K562 (cell line): ENCODE measurements around the gene ZNF618. TPM values are rescaled to one million over a fixed set of nuclear protein-coding genes. Genes with fewer than 3 reads are reported as not detected.

ENCODE experiments used
- ATAC-seq: fragments of 200-7000 bp; cut with Tn5 transposase; 3 replicates; pipeline ENCODE4 v1.9.1; 2020; ENCODE audit warnings: moderate library complexity
- BruUV-seq: library from RNA; stranded (reverse); fragments of 400-500 nt; replicated peaks from 2 replicates; lab custom pipeline; 2021; lab: Mats Ljungman, UMichigan
- CTCF ChIA-PET: fragments of 300-600 bp; formaldehyde crosslinking; extraction: SDS; loops from one replicate; lab custom pipeline; 2021; ENCODE audit warnings: low intra/inter-chr PET ratio; lab: Yijun Ruan, JAX
- POLR2A ChIA-PET: fragments of 300-600, 350-650 bp; sonication (Branson Sonifier 250); formaldehyde crosslinking; extraction: SDS; loops from one replicate; lab custom pipeline; 2021; ENCODE audit warnings: antibody characterized with exemption, inconsistent platforms; lab: Yijun Ruan, JAX
- DNase-seq, 4 experiments: peaks; one replicate each; pipeline versions ENCODE4 v3.0.0 to v3.0.0-alpha.2; 2011 to 2018; ENCODE audit warnings: low spot score in 3 of 4, mixed read lengths in 3 of 4; ENCODE audit errors: extremely low read depth in 1 of 4
- FAIRE-seq: peaks from 2 replicates; lab custom pipeline; 2011; peaks lifted over from hg19 to GRCh38; lab: Jason Lieb, UNC
- H2AFZ ChIP-seq: 2 replicates; pipeline ENCODE4 v1.6.0; 2011; ENCODE audit warnings: low read depth, low read length, control low read depth, inconsistent platforms
- H3K27ac ChIP-seq: fragments of 200-600 bp; 3 replicates; pipeline ENCODE4 v1.8.0; 2011; ENCODE audit warnings: low read depth, mild to moderate bottlenecking, control low read depth, inconsistent platforms, low read length, moderate library complexity, mixed read lengths; ENCODE audit errors: extremely low read depth
- H3K27me3 ChIP-seq, 2 experiments: fragments of 300-600 bp in 1 of 2; 2 replicates in 1 of 2; 3 replicates in 1 of 2; pipeline versions ENCODE4 v1.6.0 to v1.8.0; 2011; ENCODE audit warnings: inconsistent platforms in 2 of 2, low read length in 2 of 2, mild to moderate bottlenecking in 1 of 2, mixed read lengths in 1 of 2, moderate library complexity in 1 of 2; ENCODE audit not compliant: control insufficient read depth in 2 of 2, insufficient read depth in 2 of 2
- H3K36me3 ChIP-seq: fragments of 300-600 bp; 3 replicates; pipeline ENCODE4 v1.8.0; 2011; ENCODE audit warnings: mild to moderate bottlenecking, low read length, inconsistent platforms; ENCODE audit not compliant: control insufficient read depth, insufficient read depth
- H3K4me1 ChIP-seq, 2 experiments: fragments of 200-600 bp in 1 of 2; replicated peaks in 1 of 2; 2 replicates in 1 of 2; 3 replicates in 1 of 2; pipeline versions ENCODE4 v1.5.1 to v1.8.0; 2011; ENCODE audit warnings: inconsistent platforms in 2 of 2, low read length in 2 of 2, mild to moderate bottlenecking in 1 of 2, mixed read lengths in 1 of 2, moderate library complexity in 1 of 2; ENCODE audit not compliant: control insufficient read depth in 2 of 2, insufficient read depth in 2 of 2
- H3K4me2 ChIP-seq: 2 replicates; pipeline ENCODE4 v1.6.1; 2011; ENCODE audit warnings: low read length, control low read depth, inconsistent platforms, mixed read lengths; ENCODE audit not compliant: insufficient read depth
- H3K4me3 ChIP-seq: fragments of 200-600 bp; sonication (generic), shearing (Covaris generic); 2 replicates; pipeline ENCODE4 v1.5.1; 2016; ENCODE audit warnings: control low read depth, inconsistent platforms
- H3K79me2 ChIP-seq: fragments of 200-600 bp; 3 replicates; pipeline ENCODE4 v1.8.0; 2011; ENCODE audit warnings: low read length, inconsistent platforms; ENCODE audit not compliant: control insufficient read depth, insufficient read depth
- H3K9ac ChIP-seq, 2 experiments: 2 replicates each; pipeline versions ENCODE4 v1.6.0 to v1.6.1; 2011; ENCODE audit warnings: low read depth in 2 of 2, low read length in 2 of 2, control low read depth in 1 of 2, inconsistent platforms in 1 of 2, mild to moderate bottlenecking in 1 of 2, mixed read lengths in 1 of 2; ENCODE audit not compliant: insufficient read depth in 1 of 2
- H3K9me1 ChIP-seq: one replicate; pipeline ENCODE4 v1.6.0; 2011; ENCODE audit warnings: inconsistent platforms, mild to moderate bottlenecking, low read length, moderate library complexity; ENCODE audit not compliant: control insufficient read depth, insufficient read depth
- H3K9me3 ChIP-seq: replicated peaks from 2 replicates; pipeline ENCODE4 v1.5.1; 2011; ENCODE audit warnings: low read depth, low read length, inconsistent platforms; ENCODE audit not compliant: control insufficient read depth, insufficient read depth
- H4K20me1 ChIP-seq: replicated peaks from 2 replicates; pipeline ENCODE4 v1.6.1; 2011; ENCODE audit warnings: low read length, inconsistent platforms, mixed read lengths; ENCODE audit not compliant: control insufficient read depth, insufficient read depth
- CREB1 ChIP-seq, 2 experiments: sonication (generic) in 1 of 2; formaldehyde crosslinking in 1 of 2; IDR thresholded peaks; 2 replicates each; pipeline versions ENCODE4 v1.6.1 to v1.8.0; 2012 to 2022; ENCODE audit warnings: inconsistent platforms in 1 of 2, mild to moderate bottlenecking in 1 of 2, missing genetic modification reagents in 1 of 2, moderate library complexity in 1 of 2
- HMG20A ChIP-seq: fragments of 450-650 bp; formaldehyde crosslinking; conservative IDR thresholded peaks from 2 replicates; pipeline ENCODE4 v1.4.0; 2020; ENCODE audit warnings: mild to moderate bottlenecking, mixed read lengths
- JUNB ChIP-seq: fragments of 450-650 bp; formaldehyde crosslinking; conservative IDR thresholded peaks from 2 replicates; pipeline ENCODE4 v1.4.0; 2020; ENCODE audit warnings: mild to moderate bottlenecking
- MTA3 ChIP-seq: fragments of 450-650 bp; formaldehyde crosslinking; IDR thresholded peaks from 2 replicates; pipeline ENCODE4 v1.6.1; 2017; ENCODE audit warnings: mild to moderate bottlenecking, borderline replicate concordance
- MXI1 ChIP-seq: IDR thresholded peaks from 2 replicates; pipeline ENCODE4 v1.6.1; 2011; ENCODE audit warnings: low read depth, mild to moderate bottlenecking, improper control_type of control experiment, low read length
- NR0B1 ChIP-seq: fragments of 450-650 bp; IDR thresholded peaks from one replicate; pipeline ENCODE4 v1.6.1; 2018; ENCODE audit warnings: mild to moderate bottlenecking, moderate library complexity; ENCODE audit not compliant: partially characterized antibody
- RBM14 ChIP-seq: fragments of 200-400 bp; formaldehyde crosslinking; IDR thresholded peaks from 2 replicates; pipeline ENCODE4 v1.6.1; 2018; ENCODE audit warnings: low read depth, mild to moderate bottlenecking, low read length, moderate library complexity, borderline replicate concordance; ENCODE audit not compliant: insufficient read depth
- SPI1 ChIP-seq: IDR thresholded peaks from 2 replicates; pipeline ENCODE4 v1.6.1; 2011; ENCODE audit warnings: low read depth, low read length, control low read depth, borderline replicate concordance
- TCF3 ChIP-seq: sonication (generic); formaldehyde crosslinking; IDR thresholded peaks from 2 replicates; pipeline ENCODE4 v1.4.0; 2020; ENCODE audit warnings: mild to moderate bottlenecking, missing genetic modification reagents
- TCFL5 ChIP-seq: fragments of 250-450 bp; sonication (Bioruptor Pico); conservative IDR thresholded peaks from 2 replicates; pipeline ENCODE4 v1.6.1; 2021; ENCODE audit warnings: mild to moderate bottlenecking, moderate library complexity, matching md5 sums
- ZEB2 ChIP-seq: fragments of 450-650 bp; IDR thresholded peaks from 2 replicates; pipeline ENCODE4 v1.6.1; 2016
- ZNF518B ChIP-seq: fragments of 250-450 bp; sonication (Bioruptor Pico); IDR thresholded peaks from 2 replicates; pipeline ENCODE4 v1.5.0; 2021; ENCODE audit warnings: mild to moderate bottlenecking, moderate library complexity
- WGBS: fragments of 100-300 bp; shearing (Covaris generic); methylation state at CpG from one replicate; pipeline ENCODE4 v1.1.6; 2016; ENCODE audit warnings: low coverage, mixed read lengths; ENCODE audit not compliant: insufficient coverage; ENCODE audit errors: missing lambda C conversion rate; 5-methylcytosine and 5-hydroxymethylcytosine counted together
- in situ Hi-C: fragments of 300-500 bp; cut with MboI; formaldehyde crosslinking; loops from 4 replicates; pipeline ENCODE4 v1.15.0; 2018; ENCODE audit warnings: inconsistent platforms, mixed read lengths
- intact Hi-C: fragments of 100-400 bp; cut with micrococcal nuclease; formaldehyde crosslinking; loops from 2 replicates; pipeline ENCODE4 v1.14.2; 2022
- polyA plus RNA-seq, 8 experiments: library from polyadenylated mRNA; depleted of rRNA in 4 of 8; stranded (reverse) in 5 of 8; unstranded in 3 of 8; fragments of >200 nt; fragmentation: Nextera tagmentation in 2 of 8; fragmentation: Illumina TruSeq in 1 of 8; extraction: Ambion mirVana in 2 of 8; extraction: Trizol in 1 of 8; gene quantifications; 2 replicates each; pipeline versions ENCODE4 v1.2.1 to v1.2.3, GENCODE V29; 2011 to 2014; ENCODE audit warnings: inconsistent platforms in 1 of 8, missing spikeins in 1 of 8
- total RNA-seq, 7 experiments: library from RNA; depleted of rRNA in 6 of 7; stranded (reverse); fragments of >200 nt in 6 of 7; fragmentation: Illumina TruSeq in 2 of 7; extraction: Trizol in 2 of 7; gene quantifications; 2 replicates each; pipeline versions ENCODE4 v1.2.1 to v1.2.3, GENCODE V29; 2011 to 2021; ENCODE audit warnings: low replicate concordance in 1 of 7
- TF ChIP-seq, protein P1 (sequence below): fragments of 450-650 bp; formaldehyde crosslinking; IDR thresholded peaks from 2 replicates; pipeline ENCODE4 v1.4.0; 2022; ENCODE audit warnings: missing genetic modification characterization

ZNF618 gene
- total and polyA plus RNA-seq, 9 of the 15 experiments (the other 6 are each of a cell fraction or from before 2014, with no cell fraction given), result 0.08 to 13.7 (median 3.4) TPM

GRCh38 chr9:113993838-113994540, 117.9 kb downstream of the ZNF618 start (continued):
- TF ChIP-seq, protein P1, sequence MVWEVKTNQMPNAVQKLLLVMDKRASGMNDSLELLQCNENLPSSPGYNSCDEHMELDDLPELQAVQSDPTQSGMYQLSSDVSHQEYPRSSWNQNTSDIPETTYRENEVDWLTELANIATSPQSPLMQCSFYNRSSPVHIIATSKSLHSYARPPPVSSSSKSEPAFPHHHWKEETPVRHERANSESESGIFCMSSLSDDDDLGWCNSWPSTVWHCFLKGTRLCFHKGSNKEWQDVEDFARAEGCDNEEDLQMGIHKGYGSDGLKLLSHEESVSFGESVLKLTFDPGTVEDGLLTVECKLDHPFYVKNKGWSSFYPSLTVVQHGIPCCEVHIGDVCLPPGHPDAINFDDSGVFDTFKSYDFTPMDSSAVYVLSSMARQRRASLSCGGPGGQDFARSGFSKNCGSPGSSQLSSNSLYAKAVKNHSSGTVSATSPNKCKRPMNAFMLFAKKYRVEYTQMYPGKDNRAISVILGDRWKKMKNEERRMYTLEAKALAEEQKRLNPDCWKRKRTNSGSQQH (CRISPR knock-in tag), result no peak
- TF ChIP-seq MXI1, result no peak
- no peak for TF ChIP-seq HMG20A
- TF ChIP-seq TCF3, result no peak
- TF ChIP-seq, all 486 proteins: peak for 0

GRCh38 chr9:113995401-113995800, 119.3 kb downstream of the ZNF618 start:
- intact Hi-C loops, result no loop called here
- Histone ChIP-seq H3K36me3 (peaks cover 3% of the 10 kb centered on the region; the same call in 2 of the 3 replicates), H2AFZ (no peak overlapping the region), H3K4me3 (no peak overlapping the region), H3K9me3 (no peaks in the 10 kb centered on the region), H3K27me3 (no peaks in the 10 kb centered on the region), H4K20me1 (peaks cover 4% of the 10 kb centered on the region; the same call in 1 of the 2 replicates), H3K9ac (no peak overlapping the region), H3K79me2 (no peaks in the 10 kb centered on the region), H3K27ac (no peak overlapping the region), H3K4me2 (no peak overlapping the region), H3K9me1 (no peaks in the 10 kb centered on the region), H3K4me1 (peaks cover 0 to 6% of the 10 kb centered on the region in 2 experiments; a peak in 1 of 5 replicates)
- ChIA-PET POLR2A (no interaction called here), CTCF (interaction anchor here (0.7 kb wide), 1 partner anchor 138 kb away, joined by 6 read pairs; no protein-coding TSS in a partner anchor)
- FAIRE-seq (no peak), ATAC-seq (no peak), DNase-seq (no peak)
- 39% methylated on average over 4 of the region's 4 CpGs for WGBS
- in situ Hi-C loops, result no loop called here
- BruUV-seq, result no TSS peak
- TF ChIP-seq RBM14 (no peak), ZEB2 (no peak), TCFL5 (no peak), CREB1 (IDR thresholded peaks at IDR 0.05) (no peak), CREB1 (CRISPR knock-in tag; IDR thresholded peaks at IDR 0.05) (no peak), SPI1 (no peak), NR0B1 (no peak), JUNB (no peak), MTA3 (no peak), ZNF518B (CRISPR knock-in tag) (no peak)
